ENCODE measurements around the gene NUDT3. TPM values are rescaled to one million over a fixed set of nuclear protein-coding genes. Genes with fewer than 3 reads are reported as not detected.
"Not testable (repeated sequence)": the region's sequence is repeated elsewhere in the genome, so short reads cannot be mapped to it uniquely, and the experiment has no call there.

NUDT3 gene
- total and polyA plus RNA-seq, 9 of the 15 experiments (the other 6 are each of a cell fraction or from before 2014, with no cell fraction given) = 5.4 to 81.2 (median 56.4) TPM

DNA sequence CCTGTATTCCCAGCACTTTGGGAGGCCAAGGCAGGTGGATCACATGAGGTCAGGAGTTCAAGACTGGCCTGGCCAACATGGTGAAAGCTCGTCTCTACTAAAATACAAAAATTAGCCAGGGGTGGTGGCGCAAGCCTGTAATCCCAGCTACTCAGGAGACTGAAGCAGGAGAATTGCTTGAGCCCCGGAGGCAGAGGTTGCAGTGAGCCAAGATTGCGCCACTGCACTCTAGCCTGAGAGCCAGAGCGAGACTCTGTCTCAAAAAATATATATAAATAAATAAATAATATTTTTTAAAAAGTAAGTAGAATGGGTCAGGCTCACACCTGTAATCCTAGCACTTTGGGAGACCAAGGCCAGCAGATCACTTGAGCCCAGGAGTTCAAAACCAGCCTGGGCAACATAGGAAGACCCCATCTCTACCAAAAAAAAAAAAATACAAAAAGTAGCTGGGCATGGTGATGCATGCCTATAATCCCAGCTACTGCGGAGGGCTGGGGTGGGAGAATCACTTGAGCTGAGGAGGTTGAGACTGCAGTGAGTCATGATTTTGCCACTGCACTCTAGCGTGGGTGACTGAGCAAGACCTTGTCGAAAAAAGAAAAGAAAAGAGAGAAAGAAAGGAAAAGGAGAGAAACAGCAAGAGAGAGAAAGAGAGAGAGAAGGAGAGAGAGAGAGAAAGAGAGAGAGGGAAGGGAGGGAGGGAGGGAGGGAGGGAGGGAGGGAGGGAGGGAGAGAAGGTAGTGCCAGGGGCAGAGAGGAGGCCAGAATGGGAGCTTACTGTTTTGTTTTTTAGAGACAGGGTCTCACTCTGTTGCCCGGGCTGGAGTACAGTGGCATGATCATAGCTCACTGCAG lies 26.5 kb downstream of the NUDT3 start:
- H3K9me1 ChIP-seq (ENCODE audit: control insufficient read depth, insufficient read depth, low read length); H3K4me2 ChIP-seq (ENCODE audit: insufficient read depth, low read length); in situ Hi-C loops (cut with MboI); H3K27me3 ChIP-seq (ENCODE audit: control insufficient read depth in 2 of 2, insufficient read depth in 2 of 2, low read length in 2 of 2); H3K27ac ChIP-seq (ENCODE audit: extremely low read depth, low read depth, low read length); H3K9me3 ChIP-seq (replicated peaks; ENCODE audit: control insufficient read depth, insufficient read depth, low read depth, low read length); intact Hi-C loops (cut with micrococcal nuclease); ATAC-seq; DNase-seq (ENCODE audit: extremely low read depth in 1 of 4, low spot score in 3 of 4); H2AFZ ChIP-seq (ENCODE audit: low read depth, low read length); H3K9ac ChIP-seq (ENCODE audit: insufficient read depth in 1 of 2, low read depth in 2 of 2, low read length in 2 of 2); BruUV-seq (replicated peaks); H3K4me3 ChIP-seq: not testable (repeated sequence)
- Histone ChIP-seq H3K4me1 (replicated peaks in 1 of 2; ENCODE audit: control insufficient read depth in 2 of 2, insufficient read depth in 2 of 2, low read length in 2 of 2) (peaks cover 0 to 16% of the 10 kb centered on the region in 2 experiments; a peak in 2 of 5 replicates), H3K79me2 (ENCODE audit: control insufficient read depth, insufficient read depth, low read length) (peaks cover 89% of the 10 kb centered on the region), H4K20me1 (replicated peaks; ENCODE audit: control insufficient read depth, insufficient read depth, low read length) (peaks cover 20% of the 10 kb centered on the region; the same call in 1 of the 2 replicates), H3K36me3 (ENCODE audit: control insufficient read depth, insufficient read depth, low read length) (peaks cover 17% of the 10 kb centered on the region; the same call in 2 of the 3 replicates)
- ChIA-PET POLR2A (interaction anchor here (0.6 to 3.4 kb wide), 4 partner anchors 10 to 18 kb away, joined by 3 to 15 read pairs (median 5); no protein-coding TSS in a partner anchor), CTCF (ENCODE audit: low intra/inter-chr PET ratio) (interaction anchor here (0.6 kb wide), 1 partner anchor 1590 kb away, joined by 4 read pairs; no protein-coding TSS in a partner anchor)
- 82% methylated on average over 9 of the region's 9 CpGs for WGBS (ENCODE audit: insufficient coverage, low coverage, missing lambda C conversion rate)
- TF ChIP-seq EGR1 (conservative IDR thresholded peaks at IDR 0.05) (peak; percentile 40), HNRNPK (IDR thresholded peaks at IDR 0.05; ENCODE audit: low read depth, low read length, poor library complexity, severe bottlenecking) (peak; percentile 85), PCBP1 (IDR thresholded peaks at IDR 0.05; ENCODE audit: low read depth, low read length, poor library complexity, severe bottlenecking) (peak; percentile 88), PCBP2 (IDR thresholded peaks at IDR 0.05; ENCODE audit: low read depth, low read length, poor library complexity, severe bottlenecking) (peak; percentile 86)
- peak; percentile 35 for FAIRE-seq

DNA sequence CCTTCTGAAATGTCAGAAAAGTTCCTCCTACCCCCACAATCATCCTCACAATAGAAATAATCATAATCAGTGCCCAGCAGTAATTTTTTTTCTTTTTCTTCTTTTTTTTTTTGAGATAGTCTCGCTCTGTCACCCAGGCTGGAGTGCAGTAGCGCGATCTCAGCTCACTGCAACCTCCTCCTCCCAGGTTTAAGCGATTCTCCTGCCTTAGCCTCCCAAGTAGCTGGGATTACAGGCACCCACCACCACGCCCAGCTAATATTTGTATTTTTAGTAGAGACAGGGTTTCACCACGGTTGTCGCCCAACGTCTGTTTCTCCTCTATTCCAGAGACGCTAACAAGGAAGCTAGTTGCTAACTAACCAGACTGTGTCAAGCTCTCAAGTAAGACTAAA lies 28.8 kb downstream of the NUDT3 start:
- CTCF ChIA-PET (ENCODE audit: low intra/inter-chr PET ratio); H3K4me3 ChIP-seq; H3K9ac ChIP-seq (ENCODE audit: insufficient read depth in 1 of 2, low read depth in 2 of 2, low read length in 2 of 2); H3K36me3 ChIP-seq (ENCODE audit: control insufficient read depth, insufficient read depth, low read length); in situ Hi-C loops (cut with MboI); H3K9me1 ChIP-seq (ENCODE audit: control insufficient read depth, insufficient read depth, low read length); BruUV-seq (replicated peaks); intact Hi-C loops (cut with micrococcal nuclease); H2AFZ ChIP-seq (ENCODE audit: low read depth, low read length); H3K9me3 ChIP-seq (replicated peaks; ENCODE audit: control insufficient read depth, insufficient read depth, low read depth, low read length); ATAC-seq; DNase-seq (ENCODE audit: extremely low read depth in 1 of 4, low spot score in 3 of 4); H3K27me3 ChIP-seq (ENCODE audit: control insufficient read depth in 2 of 2, insufficient read depth in 2 of 2, low read length in 2 of 2); FAIRE-seq; H3K4me2 ChIP-seq (ENCODE audit: insufficient read depth, low read length): not testable (repeated sequence)
- 83% methylated on average over 5 of the region's 9 CpGs for WGBS (ENCODE audit: insufficient coverage, low coverage, missing lambda C conversion rate)
- peaks cover 0 to 16% of the 10 kb centered on the region in 2 experiments; a peak in 2 of 5 replicates for H3K4me1 ChIP-seq (replicated peaks in 1 of 2; ENCODE audit: control insufficient read depth in 2 of 2, insufficient read depth in 2 of 2, low read length in 2 of 2)
- H3K79me2 ChIP-seq (ENCODE audit: control insufficient read depth, insufficient read depth, low read length) = peaks cover 91% of the 10 kb centered on the region
- H4K20me1 ChIP-seq (replicated peaks; ENCODE audit: control insufficient read depth, insufficient read depth, low read length) = peaks cover 15% of the 10 kb centered on the region; the same call in 1 of the 2 replicates
- H3K27ac ChIP-seq (ENCODE audit: extremely low read depth, low read depth, low read length) = peak overlapping the region; percentile 8; the same call in 1 of the 3 replicates
- POLR2A ChIA-PET = interaction anchor here (1.2 to 3.4 kb wide), 4 partner anchors 10 to 115 kb away, joined by 3 to 15 read pairs (median 5); partner anchors contain the start of gene SMIM29
